Karpas-422 (cell line): Measurements from ENCODE around the gene EP400. TPM values are rescaled to one million over a fixed set of nuclear protein-coding genes. Genes with fewer than 3 reads are reported as not detected.
"Not testable (repeated sequence)": the region's sequence is repeated elsewhere in the genome, so short reads cannot be mapped to it uniquely, and the experiment has no call there.

ENCODE experiments used
- DNase-seq: peaks from one replicate; pipeline ENCODE4 v3.0.0-alpha.2; 2015
- H2AFZ ChIP-seq: fragments of 200-600 bp; sonication (generic); 2 replicates; pipeline ENCODE4 v1.6.1; 2014; ENCODE audit warnings: antibody characterized with exemption, low read length, mixed read lengths
- H3K27ac ChIP-seq: fragments of 200-600 bp; sonication (generic); 2 replicates; pipeline ENCODE4 v1.5.1; 2014; ENCODE audit warnings: mild to moderate bottlenecking, low read length, moderate library complexity
- H3K27me3 ChIP-seq: fragments of 200-600 bp; sonication (generic); 2 replicates; pipeline ENCODE4 v1.6.1; 2014; ENCODE audit warnings: low read length, mixed read lengths
- H3K36me3 ChIP-seq: fragments of 200-600 bp; sonication (generic); 2 replicates; pipeline ENCODE4 v1.6.1; 2014; ENCODE audit warnings: low read length, mixed read lengths; ENCODE audit not compliant: insufficient read depth
- H3K4me1 ChIP-seq: fragments of 200-600 bp; sonication (generic); 2 replicates; pipeline ENCODE4 v1.6.1; 2014; ENCODE audit warnings: mild to moderate bottlenecking, low read length, mixed read lengths
- H3K4me2 ChIP-seq: fragments of 200-600 bp; sonication (generic); 2 replicates; pipeline ENCODE4 v1.6.1; 2014; ENCODE audit warnings: low read length, low read depth, mild to moderate bottlenecking; ENCODE audit not compliant: poor library complexity, severe bottlenecking
- H3K4me3 ChIP-seq: fragments of 200-600 bp; sonication (generic); 2 replicates; pipeline ENCODE4 v1.5.1; 2014; ENCODE audit warnings: mild to moderate bottlenecking, antibody characterized with exemption, low read length, mixed read lengths
- H3K79me2 ChIP-seq: fragments of 200-600 bp; sonication (generic); 2 replicates; pipeline ENCODE4 v1.6.1; 2014; ENCODE audit warnings: mild to moderate bottlenecking, low read length, mixed read lengths
- H3K9ac ChIP-seq: fragments of 200-600 bp; sonication (generic); 2 replicates; pipeline ENCODE4 v1.6.0; 2014; ENCODE audit warnings: low read length
- H3K9me2 ChIP-seq: fragments of 200-600 bp; sonication (generic), shearing (Covaris generic); replicated peaks from 2 replicates; pipeline ENCODE4 v1.6.0; 2014; ENCODE audit warnings: mild to moderate bottlenecking, low read length, moderate library complexity; ENCODE audit not compliant: insufficient read depth
- H3K9me3 ChIP-seq: fragments of 300-700, 200-600 bp; sonication (generic); 2 replicates; pipeline ENCODE4 v1.6.1; 2014; ENCODE audit warnings: low read length, mixed read lengths
- H4K20me1 ChIP-seq: fragments of 200-600 bp; sonication (generic); 2 replicates; pipeline ENCODE4 v1.6.1; 2014; ENCODE audit warnings: mild to moderate bottlenecking, antibody characterized with exemption, low read length, low read depth; ENCODE audit not compliant: insufficient read depth
- total RNA-seq: library from RNA; depleted of rRNA; stranded (reverse); fragments of >200 nt; shearing (Covaris generic); gene quantifications from 2 replicates; pipeline ENCODE4 v1.2.3, GENCODE V29; 2014; ENCODE audit warnings: low replicate concordance

The EP400 gene
- total RNA-seq, 1 experiment from 2014 or later = 13.7 TPM

GRCh38 chr12:132076711-132077110 lies 127.0 kb downstream of the EP400 start:
- Histone ChIP-seq H3K9me3 (no peaks in the 10 kb centered on the region), H2AFZ (no peak overlapping the region), H3K4me1 (peaks cover 11% of the 10 kb centered on the region), H3K4me2 (no peak overlapping the region), H3K79me2 (peaks cover 8% of the 10 kb centered on the region; the same call in 1 of the 2 replicates), H3K27me3 (no peaks in the 10 kb centered on the region), H3K9me2 (no peaks in the 10 kb centered on the region), H3K27ac (no peak overlapping the region), H3K36me3 (peaks cover 20% of the 10 kb centered on the region; the same call in 1 of the 2 replicates), H3K9ac (no peak overlapping the region), H4K20me1 (no peaks in the 10 kb centered on the region), H3K4me3 (no peak overlapping the region)
- no peak for DNase-seq

- H2AFZ ChIP-seq = no peak overlapping the region
- no peak overlapping the region for H3K9ac ChIP-seq
- no peaks in the 10 kb centered on the region for H3K27me3 ChIP-seq
- H3K4me1 ChIP-seq = peaks cover 3% of the 10 kb centered on the region
- peaks cover 4% of the 10 kb centered on the region; the same call in 1 of the 2 replicates for H3K79me2 ChIP-seq
- H4K20me1 ChIP-seq = no peaks in the 10 kb centered on the region
- no peaks in the 10 kb centered on the region for H3K9me2 ChIP-seq
- H3K27ac ChIP-seq = no peak overlapping the region
- H3K9me3 ChIP-seq = no peaks in the 10 kb centered on the region
- H3K36me3 ChIP-seq = peaks cover 20% of the 10 kb centered on the region; the same call in 1 of the 2 replicates
- no peak overlapping the region for H3K4me3 ChIP-seq
- DNase-seq = no peak
- no peak overlapping the region for H3K4me2 ChIP-seq
Observed at GRCh38 chr12:132077322-132078100, 127.8 kb downstream of the EP400 start.

- H3K4me2 ChIP-seq = no peak overlapping the region
- no peaks in the 10 kb centered on the region for H3K9me3 ChIP-seq
- no peaks in the 10 kb centered on the region for H4K20me1 ChIP-seq
- H3K36me3 ChIP-seq = peaks cover 20% of the 10 kb centered on the region; the same call in 1 of the 2 replicates
- no peaks in the 10 kb centered on the region for H3K9me2 ChIP-seq
- no peaks in the 10 kb centered on the region for H3K79me2 ChIP-seq
- H3K4me3 ChIP-seq = no peak overlapping the region
- H3K27ac ChIP-seq = no peak overlapping the region
- no peak for DNase-seq
- no peaks in the 10 kb centered on the region for H3K4me1 ChIP-seq
- H2AFZ ChIP-seq = no peak overlapping the region
- no peak overlapping the region for H3K9ac ChIP-seq
- H3K27me3 ChIP-seq = no peaks in the 10 kb centered on the region
Observed at GRCh38 chr12:132078190-132078589, 128.4 kb downstream of the EP400 start.

GRCh38 chr12:132079200-132079599 lies 129.5 kb downstream of the EP400 start:
- no peak overlapping the region for H3K4me2 ChIP-seq
- H3K36me3 ChIP-seq = peaks cover 20% of the 10 kb centered on the region; the same call in 1 of the 2 replicates
- H3K4me3 ChIP-seq = no peak overlapping the region
- H4K20me1 ChIP-seq = no peaks in the 10 kb centered on the region
- peaks cover under 1% of the 10 kb centered on the region; the same call in 1 of the 2 replicates for H3K79me2 ChIP-seq
- no peak overlapping the region for H2AFZ ChIP-seq
- peaks cover 6% of the 10 kb centered on the region for H3K4me1 ChIP-seq
- no peaks in the 10 kb centered on the region for H3K9me2 ChIP-seq
- DNase-seq = no peak
- H3K9ac ChIP-seq = no peak overlapping the region
- no peak overlapping the region for H3K27ac ChIP-seq
- no peaks in the 10 kb centered on the region for H3K9me3 ChIP-seq
- no peaks in the 10 kb centered on the region for H3K27me3 ChIP-seq

GRCh38 chr12:132079695-132080094 lies 130.0 kb downstream of the EP400 start:
- Histone ChIP-seq H2AFZ (no peak overlapping the region), H3K9me2 (no peaks in the 10 kb centered on the region), H3K4me3 (no peak overlapping the region), H3K27ac (no peak overlapping the region), H4K20me1 (no peaks in the 10 kb centered on the region), H3K4me1 (peaks cover 6% of the 10 kb centered on the region), H3K9me3 (no peaks in the 10 kb centered on the region), H3K9ac (no peak overlapping the region), H3K27me3 (no peaks in the 10 kb centered on the region), H3K79me2 (peaks cover 3% of the 10 kb centered on the region), H3K4me2 (no peak overlapping the region), H3K36me3 (peaks cover 20% of the 10 kb centered on the region; the same call in 1 of the 2 replicates)
- DNase-seq = no peak

GRCh38 chr12:132080515-132080914 lies 130.8 kb downstream of the EP400 start:
- H4K20me1 ChIP-seq, H3K27me3 ChIP-seq, H3K27ac ChIP-seq, H3K4me2 ChIP-seq, H2AFZ ChIP-seq, H3K9me3 ChIP-seq, DNase-seq, H3K4me3 ChIP-seq, H3K9ac ChIP-seq, H3K9me2 ChIP-seq: not testable (repeated sequence)
- H3K79me2 ChIP-seq = peaks cover 11% of the 10 kb centered on the region
- H3K4me1 ChIP-seq = peaks cover 13% of the 10 kb centered on the region
- peaks cover 22% of the 10 kb centered on the region for H3K36me3 ChIP-seq

- peaks cover 3% of the 10 kb centered on the region; the same call in 1 of the 2 replicates for H4K20me1 ChIP-seq
- H3K36me3 ChIP-seq = peaks cover 23% of the 10 kb centered on the region
- H2AFZ ChIP-seq = no peak overlapping the region
- no peaks in the 10 kb centered on the region for H3K9me2 ChIP-seq
- peaks cover 18% of the 10 kb centered on the region for H3K79me2 ChIP-seq
- no peak overlapping the region for H3K27ac ChIP-seq
- no peak overlapping the region for H3K4me2 ChIP-seq
- H3K9ac ChIP-seq = no peak overlapping the region
- no peaks in the 10 kb centered on the region for H3K9me3 ChIP-seq
- H3K4me1 ChIP-seq = peaks cover 18% of the 10 kb centered on the region
- no peaks in the 10 kb centered on the region for H3K27me3 ChIP-seq
- H3K4me3 ChIP-seq = no peak overlapping the region
- DNase-seq = no peak
Observed at GRCh38 chr12:132081423-132081822, 131.7 kb downstream of the EP400 start.

- Histone ChIP-seq H3K79me2 (peaks cover 31% of the 10 kb centered on the region), H3K9me3 (no peaks in the 10 kb centered on the region), H3K4me1 (peaks cover 20% of the 10 kb centered on the region), H3K9ac (peak overlapping the region; percentile 73), H3K4me2 (peak overlapping the region; percentile 97), H3K27me3 (no peaks in the 10 kb centered on the region), H3K4me3 (peak overlapping the region; percentile 73), H3K27ac (no peak overlapping the region), H3K9me2 (no peaks in the 10 kb centered on the region), H3K36me3 (peaks cover 16% of the 10 kb centered on the region), H2AFZ (peak overlapping the region; percentile 94), H4K20me1 (peaks cover 3% of the 10 kb centered on the region; the same call in 1 of the 2 replicates)
- no peak for DNase-seq
Observed at GRCh38 chr12:132083614-132083940, 133.8 kb downstream of the EP400 start.
